HUES64 (cell line): ENCODE data around the gene RPAP2.
"Not testable (repeated sequence)": the region's sequence is repeated elsewhere in the genome, so short reads cannot be mapped to it uniquely, and the experiment has no call there.

Experiments used
- H3K27ac ChIP-seq: 2 replicates; pipeline ENCODE4 v1.7.0; 2013; ENCODE audit warnings: low read depth, low read length, inconsistent platforms
- H3K27me3 ChIP-seq: 2 replicates; pipeline ENCODE4 v1.6.1; 2013; ENCODE audit warnings: mild to moderate bottlenecking, low read length; ENCODE audit not compliant: insufficient read depth
- H3K36me3 ChIP-seq: 2 replicates; pipeline ENCODE4 v1.6.1; 2013; ENCODE audit warnings: mild to moderate bottlenecking, low read length; ENCODE audit not compliant: insufficient read depth
- H3K4me1 ChIP-seq: 2 replicates; pipeline ENCODE4 v1.6.1; 2013; ENCODE audit warnings: mild to moderate bottlenecking, low read length, moderate library complexity; ENCODE audit not compliant: insufficient read depth
- H3K4me3 ChIP-seq: 2 replicates; pipeline ENCODE4 v1.5.1; 2013; ENCODE audit warnings: mild to moderate bottlenecking, low read length, moderate library complexity
- H3K9ac ChIP-seq: 2 replicates; pipeline ENCODE4 v1.6.1; 2013; ENCODE audit warnings: mild to moderate bottlenecking, low read depth, low read length
- H3K9me3 ChIP-seq: 2 replicates; pipeline ENCODE4 v1.6.1; 2013; ENCODE audit warnings: low read depth, low read length; ENCODE audit not compliant: insufficient read depth
- WGBS: fragments of 150-250, 120-280 bp; methylation state at CpG from one replicate; pipeline ENCODE4 v1.1.7; 2013; ENCODE audit warnings: missing lambda C conversion rate; 5-methylcytosine and 5-hydroxymethylcytosine counted together

RPAP2 gene

DNA sequence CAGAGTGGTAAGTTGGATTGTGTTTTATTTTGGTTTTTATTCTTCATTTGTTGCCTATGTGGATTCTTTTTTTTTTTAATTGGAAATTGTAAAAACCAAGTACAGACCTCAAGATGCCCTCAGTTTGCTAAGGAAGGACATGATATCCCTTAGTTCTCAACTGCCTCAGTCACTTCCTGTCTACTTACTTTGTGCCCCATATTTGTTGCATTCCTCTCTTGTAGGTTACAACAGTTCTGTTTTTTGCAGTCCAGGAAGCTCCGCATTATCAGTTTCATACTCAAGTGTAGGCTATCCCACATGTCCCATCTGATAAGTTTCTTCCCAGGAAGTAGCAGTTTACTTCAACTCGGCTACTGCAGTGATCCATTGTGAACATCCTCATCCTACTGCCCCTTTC lies 82.0 kb downstream of the RPAP2 start:
- no peaks in the 10 kb centered on the region for H3K4me1 ChIP-seq
- no peak overlapping the region for H3K4me3 ChIP-seq
- peaks cover 6% of the 10 kb centered on the region; the same call in 1 of the 2 replicates for H3K36me3 ChIP-seq
- no peaks in the 10 kb centered on the region for H3K27me3 ChIP-seq
- H3K9me3 ChIP-seq, result peaks cover 6% of the 10 kb centered on the region; the same call in 1 of the 2 replicates
- H3K27ac ChIP-seq, result no peak overlapping the region
- H3K9ac ChIP-seq, result no peak overlapping the region
- 85% methylated on average over 2 of the region's 2 CpGs for WGBS

DNA sequence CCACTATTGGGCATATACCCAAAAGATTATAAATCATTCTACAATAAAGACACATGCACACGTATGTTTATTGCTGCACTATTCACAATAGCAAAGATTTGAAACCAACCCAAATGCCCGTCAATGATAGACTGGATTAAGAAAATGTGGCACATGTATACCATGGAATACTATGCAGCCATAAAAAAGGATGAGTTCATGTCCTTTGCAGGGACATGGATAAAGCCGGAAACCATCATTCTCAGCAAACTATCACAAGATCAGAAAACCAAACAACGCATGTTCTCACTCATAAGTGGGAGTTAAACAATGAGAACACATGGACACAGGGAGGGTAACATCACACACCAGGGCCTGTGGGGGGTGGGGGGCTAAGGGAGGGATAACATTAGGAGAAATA lies 95.1 kb downstream of the RPAP2 start:
- H3K4me1 ChIP-seq, H3K27me3 ChIP-seq, H3K4me3 ChIP-seq, H3K36me3 ChIP-seq, H3K27ac ChIP-seq, H3K9ac ChIP-seq: not testable (repeated sequence)
- WGBS, result 95% methylated on average over 3 of the region's 4 CpGs
- H3K9me3 ChIP-seq, result peaks cover 19% of the 10 kb centered on the region

DNA sequence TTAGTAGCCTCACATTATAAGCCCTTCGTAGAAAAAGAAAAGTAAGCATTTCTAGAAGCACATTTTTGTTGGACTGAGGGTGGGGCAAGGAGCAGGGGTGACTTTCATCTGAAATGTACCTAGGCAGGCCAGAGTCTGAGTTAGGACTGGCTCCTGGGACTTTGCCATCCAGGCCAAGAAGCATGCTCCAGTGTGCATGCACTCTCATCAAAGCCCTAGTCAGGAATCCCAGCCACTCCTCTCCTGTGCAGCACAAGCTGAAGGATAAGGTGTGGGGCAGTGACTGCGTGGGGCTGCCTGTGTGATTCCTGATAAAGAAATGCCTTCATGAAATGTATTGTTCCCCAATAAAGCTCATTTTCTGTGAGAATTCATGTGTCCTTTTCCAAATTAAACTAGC lies 99.7 kb downstream of the RPAP2 start:
- H3K27me3 ChIP-seq, result no peaks in the 10 kb centered on the region
- no peaks in the 10 kb centered on the region for H3K36me3 ChIP-seq
- H3K4me1 ChIP-seq, result no peaks in the 10 kb centered on the region
- peaks cover 24% of the 10 kb centered on the region for H3K9me3 ChIP-seq
- no peak overlapping the region for H3K9ac ChIP-seq
- no peak overlapping the region for H3K4me3 ChIP-seq
- no peak overlapping the region for H3K27ac ChIP-seq
- 91% methylated on average over 2 of the region's 2 CpGs for WGBS

DNA sequence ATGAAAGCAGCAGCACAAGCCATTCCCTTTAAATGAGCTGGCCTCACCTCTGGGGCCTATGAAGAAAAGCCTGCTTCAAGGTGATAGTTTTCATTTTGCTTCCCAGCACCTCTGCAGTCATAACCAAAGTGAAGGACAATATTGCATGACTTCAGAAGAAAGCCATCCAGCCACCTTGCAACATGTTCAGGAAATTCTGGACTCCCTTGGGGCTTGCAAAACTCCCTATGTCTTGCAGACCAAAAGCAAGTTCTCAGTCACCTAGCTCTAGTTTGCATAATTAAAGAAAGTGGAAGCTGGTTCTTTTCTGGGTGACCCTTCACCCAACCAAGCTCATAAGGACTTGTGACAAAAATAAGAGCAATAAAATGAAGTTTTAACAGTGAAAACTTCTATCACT lies 100.2 kb downstream of the RPAP2 start:
- H3K27me3 ChIP-seq, result no peaks in the 10 kb centered on the region
- peaks cover 22% of the 10 kb centered on the region for H3K9me3 ChIP-seq
- no peaks in the 10 kb centered on the region for H3K36me3 ChIP-seq
- H3K4me3 ChIP-seq, result no peak overlapping the region
- H3K27ac ChIP-seq, result no peak overlapping the region
- no peaks in the 10 kb centered on the region for H3K4me1 ChIP-seq
- no peak overlapping the region for H3K9ac ChIP-seq

DNA sequence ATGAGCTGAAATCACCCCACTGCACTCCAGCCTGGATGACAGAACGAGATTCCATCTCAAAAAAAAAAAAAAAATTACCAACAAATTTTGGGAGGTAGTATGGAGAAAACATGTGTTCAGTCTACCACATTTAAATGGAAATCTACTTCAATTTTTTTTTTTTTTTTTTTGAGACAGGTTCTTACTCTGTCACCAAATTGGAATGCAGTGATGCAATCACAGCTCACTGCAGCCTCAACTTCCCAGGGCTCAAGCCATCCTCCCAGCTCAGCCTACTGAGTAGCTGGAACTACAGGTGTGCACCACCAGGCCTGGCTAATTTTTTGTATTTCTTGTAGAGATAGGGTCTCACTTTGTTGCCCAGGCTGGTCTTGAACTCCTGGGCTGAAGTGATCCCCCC lies 105.8 kb downstream of the RPAP2 start:
- Histone ChIP-seq H3K27ac (no peak overlapping the region), H3K9me3 (peaks cover 15% of the 10 kb centered on the region), H3K4me3 (no peak overlapping the region), H3K27me3 (no peaks in the 10 kb centered on the region), H3K4me1 (no peaks in the 10 kb centered on the region), H3K36me3 (no peaks in the 10 kb centered on the region), H3K9ac (no peak overlapping the region)
- no CpG with 5 or more reads among the region's 1 CpG for WGBS

DNA sequence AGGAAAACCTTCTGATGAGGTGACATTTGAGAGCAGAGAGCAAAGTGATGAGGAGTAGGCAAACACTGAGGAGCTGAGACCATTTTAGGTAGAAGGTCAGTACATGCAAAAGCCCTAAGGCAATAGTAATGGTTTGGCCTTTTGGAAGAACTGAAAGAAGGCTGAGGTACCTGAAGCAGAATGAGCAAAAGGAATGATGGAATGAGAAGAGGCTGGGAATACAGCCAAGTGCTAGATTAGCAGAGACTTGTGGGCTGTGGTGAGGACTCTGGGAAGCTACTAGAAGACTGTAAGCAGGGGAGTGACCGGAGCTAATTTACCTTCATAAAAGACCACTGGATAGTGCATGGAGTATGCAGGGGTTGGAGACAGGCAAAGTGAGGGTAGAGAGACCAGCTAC lies 110.0 kb downstream of the RPAP2 start:
- H3K4me3 ChIP-seq, result no peak overlapping the region
- no peak overlapping the region for H3K27ac ChIP-seq
- no peaks in the 10 kb centered on the region for H3K4me1 ChIP-seq
- H3K9ac ChIP-seq, result no peak overlapping the region
- 92% methylated on average over 1 of the region's 1 CpG for WGBS
- no peaks in the 10 kb centered on the region for H3K36me3 ChIP-seq
- H3K27me3 ChIP-seq, result no peaks in the 10 kb centered on the region
- no peaks in the 10 kb centered on the region for H3K9me3 ChIP-seq

DNA sequence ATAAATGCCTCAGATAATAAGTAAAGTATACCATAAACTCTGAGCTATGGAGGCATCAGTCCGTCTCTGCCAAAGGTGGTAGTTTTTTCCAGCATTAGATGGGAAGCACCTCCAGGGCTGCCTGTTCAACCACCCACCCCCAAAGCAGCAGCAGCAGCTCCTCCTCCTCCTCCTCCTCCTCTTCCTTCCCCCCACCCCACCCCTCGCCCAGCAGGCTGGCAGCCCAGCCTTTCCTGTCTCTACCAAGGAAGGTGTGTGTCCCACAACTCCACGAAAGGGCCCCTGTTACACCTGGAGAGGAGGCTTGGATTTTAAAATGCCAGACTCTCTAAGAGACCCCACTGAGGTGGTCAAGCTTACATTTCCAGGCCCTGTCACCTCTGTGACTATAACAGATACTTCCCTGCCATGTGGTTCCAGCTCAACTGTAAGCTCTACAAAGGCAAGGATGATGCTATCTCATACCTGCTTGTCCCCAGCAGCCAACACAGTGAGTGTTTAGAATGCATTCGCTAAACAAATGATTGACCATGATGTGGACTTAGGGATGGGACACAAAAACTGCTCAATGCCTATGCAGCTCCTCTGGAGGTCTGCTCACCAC lies 111.2 kb downstream of the RPAP2 start:
- Histone ChIP-seq H3K36me3 (no peaks in the 10 kb centered on the region), H3K27ac (no peak overlapping the region), H3K4me3 (no peak overlapping the region), H3K9ac (no peak overlapping the region), H3K4me1 (no peaks in the 10 kb centered on the region), H3K9me3 (no peaks in the 10 kb centered on the region), H3K27me3 (no peaks in the 10 kb centered on the region)
- 83% methylated on average over 4 of the region's 4 CpGs for WGBS

DNA sequence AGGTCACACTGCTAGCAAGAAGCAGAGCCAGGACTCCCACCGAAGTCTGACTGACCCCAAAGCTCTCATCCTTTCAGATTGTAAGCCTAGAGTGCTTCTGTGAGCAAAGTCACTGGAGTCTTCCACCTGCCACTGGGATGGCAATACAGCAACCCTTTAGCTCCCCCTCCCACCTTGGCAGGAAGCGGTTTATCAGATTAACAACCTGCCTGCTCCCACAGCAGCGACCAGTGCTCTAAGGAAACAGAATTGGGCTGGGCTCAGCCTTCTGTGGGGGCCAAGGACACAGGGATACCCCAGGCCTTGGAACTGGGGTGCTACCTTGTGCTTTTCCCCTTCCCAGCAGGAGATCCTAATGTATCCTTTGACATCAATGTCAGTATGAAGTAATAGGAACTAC lies 111.8 kb downstream of the RPAP2 start:
- WGBS, result 61% methylated on average over 3 of the region's 3 CpGs
- H3K9me3 ChIP-seq, result no peaks in the 10 kb centered on the region
- no peaks in the 10 kb centered on the region for H3K27me3 ChIP-seq
- H3K36me3 ChIP-seq, result no peaks in the 10 kb centered on the region
- no peaks in the 10 kb centered on the region for H3K4me1 ChIP-seq
- no peak overlapping the region for H3K9ac ChIP-seq
- no peak overlapping the region for H3K27ac ChIP-seq
- no peak overlapping the region for H3K4me3 ChIP-seq

DNA sequence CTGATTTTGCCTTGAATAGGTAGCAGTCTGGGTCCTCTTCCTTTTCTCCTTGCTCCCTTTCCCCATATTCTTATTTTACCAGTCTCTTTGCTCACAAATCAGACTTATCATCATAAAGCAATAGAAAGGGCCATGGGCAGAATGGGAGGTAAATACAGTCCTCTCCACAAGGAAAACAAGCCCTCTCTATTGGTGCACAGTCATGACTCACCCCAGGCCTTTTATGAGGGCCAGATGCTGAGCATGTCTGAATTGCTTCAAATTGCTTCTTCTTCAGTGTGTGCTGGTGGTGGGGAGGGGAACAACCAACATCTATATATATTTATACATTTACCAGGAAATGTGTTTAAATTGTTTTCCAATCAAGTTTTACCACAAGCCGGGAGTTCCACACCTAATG lies 112.7 kb downstream of the RPAP2 start:
- H3K4me3 ChIP-seq, result no peak overlapping the region
- 83% methylated on average over 1 of the region's 1 CpG for WGBS
- H3K27ac ChIP-seq, result no peak overlapping the region

DNA sequence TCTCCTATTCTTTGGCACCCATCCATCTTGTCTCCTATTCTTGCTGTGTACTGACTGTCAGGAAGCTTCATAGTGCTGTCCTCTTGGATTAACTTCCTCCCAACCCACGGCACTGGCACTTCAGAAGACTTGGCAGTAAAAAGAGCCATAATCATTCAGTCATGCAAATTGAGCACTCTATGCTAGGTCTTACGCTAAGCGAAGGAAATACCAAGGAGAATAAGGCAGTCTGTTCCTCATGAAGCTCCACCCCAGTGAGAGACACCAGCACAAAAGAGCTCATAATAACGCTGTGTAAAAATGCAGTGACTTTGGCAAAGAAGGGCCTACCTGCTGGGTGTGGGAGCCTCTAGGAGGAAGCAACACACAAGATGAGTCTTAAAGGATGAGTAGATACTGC lies 120.8 kb downstream of the RPAP2 start:
- Histone ChIP-seq H3K9ac (no peak overlapping the region), H3K36me3 (no peaks in the 10 kb centered on the region), H3K4me1 (peaks cover 8% of the 10 kb centered on the region; the same call in 1 of the 2 replicates), H3K4me3 (no peak overlapping the region), H3K9me3 (no peaks in the 10 kb centered on the region), H3K27me3 (no peaks in the 10 kb centered on the region), H3K27ac (no peak overlapping the region)
- WGBS, result 67% methylated on average over 4 of the region's 4 CpGs

More for the DNA sequence above, 112.7 kb downstream of the RPAP2 start:
- no peak overlapping the region for H3K9ac ChIP-seq
- no peaks in the 10 kb centered on the region for H3K4me1 ChIP-seq
- no peaks in the 10 kb centered on the region for H3K36me3 ChIP-seq
- no peaks in the 10 kb centered on the region for H3K9me3 ChIP-seq
- no peaks in the 10 kb centered on the region for H3K27me3 ChIP-seq

DNA sequence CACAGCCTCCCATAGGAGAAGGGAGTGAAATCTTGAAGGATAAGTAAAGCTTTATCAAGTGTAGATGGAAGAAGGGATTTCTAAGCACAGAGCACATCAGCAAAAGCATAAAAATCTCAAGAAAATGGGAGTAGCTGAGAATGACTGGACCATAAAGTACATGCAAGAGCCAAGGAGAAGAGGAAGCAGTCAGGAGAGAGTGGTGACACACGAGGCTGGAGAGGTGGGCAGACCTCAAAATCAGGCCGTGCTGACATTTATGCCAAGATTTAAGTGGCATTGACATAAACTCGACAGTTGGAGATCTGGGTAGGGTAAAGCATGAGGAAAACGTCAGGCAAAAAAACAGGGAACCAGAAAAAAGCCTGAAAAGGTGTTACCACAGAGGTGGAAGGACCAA lies 125.5 kb downstream of the RPAP2 start:
- Histone ChIP-seq H3K27ac (no peak overlapping the region), H3K9me3 (no peaks in the 10 kb centered on the region), H3K9ac (no peak overlapping the region), H3K4me1 (peaks cover 23% of the 10 kb centered on the region), H3K36me3 (no peaks in the 10 kb centered on the region), H3K27me3 (no peaks in the 10 kb centered on the region), H3K4me3 (no peak overlapping the region)
- WGBS, result 78% methylated on average over 4 of the region's 4 CpGs

DNA sequence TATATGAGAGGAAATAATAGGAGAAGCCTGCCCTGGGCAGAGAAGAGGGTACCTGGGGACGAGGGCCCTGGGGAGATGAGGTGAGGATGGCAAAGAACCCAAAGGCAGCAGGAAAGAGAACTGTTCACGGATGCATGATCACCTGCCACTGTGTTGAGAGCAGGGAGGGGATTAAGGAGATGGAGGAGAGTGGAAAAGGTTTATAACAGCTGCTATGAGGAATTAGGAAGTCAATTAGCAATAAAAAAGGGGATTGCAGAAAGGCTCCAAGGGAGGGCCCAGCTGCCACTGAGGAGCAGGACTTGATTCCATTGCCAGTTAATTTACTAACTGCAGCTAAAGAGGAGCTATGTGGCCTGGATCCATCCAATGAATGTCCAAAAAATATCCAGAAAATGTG lies 126.8 kb downstream of the RPAP2 start:
- no peaks in the 10 kb centered on the region for H3K36me3 ChIP-seq
- H3K9ac ChIP-seq, result no peak overlapping the region
- H3K9me3 ChIP-seq, result no peaks in the 10 kb centered on the region
- peaks cover 19% of the 10 kb centered on the region for H3K4me1 ChIP-seq
- H3K27ac ChIP-seq, result no peak overlapping the region
- H3K4me3 ChIP-seq, result no peak overlapping the region
- no peaks in the 10 kb centered on the region for H3K27me3 ChIP-seq
- 41% methylated on average over 2 of the region's 2 CpGs for WGBS
